Midbrain (tissue), 1 donor: ENCODE data around the gene NAA20.
A peak's percentile ranks its signal among the peaks of the same experiment; 100 is the strongest.

Experiments
- DNase-seq: peaks from one replicate; lab custom pipeline; 2025; lab: John Stamatoyannopoulos, UW

The NAA20 gene

GRCh38 chr20:20017001-20017843, at the start of gene NAA20:
Gene NAA20, plus strand, starts transcription at chr20:20017362. Its CDS starts 35 bp downstream, at chr20:20017397.
- peak; percentile 91 for DNase-seq

DNA sequence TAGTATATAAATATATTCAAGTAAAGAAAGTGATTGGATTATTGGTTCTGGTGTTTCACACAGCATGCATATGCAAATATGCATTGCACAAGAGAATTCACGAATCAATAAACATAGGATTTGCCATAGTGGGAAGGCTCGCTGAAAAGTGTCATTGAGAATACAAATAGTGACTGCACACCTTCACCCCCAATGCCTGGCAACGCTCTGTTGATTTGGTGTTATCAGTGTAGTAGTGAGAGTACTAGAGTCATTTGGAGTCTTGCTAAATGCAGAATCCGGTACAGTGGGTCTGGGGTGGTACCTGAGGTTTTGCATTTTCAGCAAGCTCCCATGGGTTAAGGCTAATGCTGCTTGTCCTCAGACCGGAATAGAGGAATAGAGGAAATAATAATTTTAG, 49.7 kb upstream of the NAA20 start:
- DNase-seq: no peak

GRCh38 chr20:19968028-19968427, 49.1 kb upstream of the NAA20 start:
- no peak for DNase-seq

- DNase-seq: no peak
Observed at GRCh38 chr20:19968466-19969073, 48.6 kb upstream of the NAA20 start.

GRCh38 chr20:19969106-19969505, 48.1 kb upstream of the NAA20 start:
- DNase-seq: no peak

DNA sequence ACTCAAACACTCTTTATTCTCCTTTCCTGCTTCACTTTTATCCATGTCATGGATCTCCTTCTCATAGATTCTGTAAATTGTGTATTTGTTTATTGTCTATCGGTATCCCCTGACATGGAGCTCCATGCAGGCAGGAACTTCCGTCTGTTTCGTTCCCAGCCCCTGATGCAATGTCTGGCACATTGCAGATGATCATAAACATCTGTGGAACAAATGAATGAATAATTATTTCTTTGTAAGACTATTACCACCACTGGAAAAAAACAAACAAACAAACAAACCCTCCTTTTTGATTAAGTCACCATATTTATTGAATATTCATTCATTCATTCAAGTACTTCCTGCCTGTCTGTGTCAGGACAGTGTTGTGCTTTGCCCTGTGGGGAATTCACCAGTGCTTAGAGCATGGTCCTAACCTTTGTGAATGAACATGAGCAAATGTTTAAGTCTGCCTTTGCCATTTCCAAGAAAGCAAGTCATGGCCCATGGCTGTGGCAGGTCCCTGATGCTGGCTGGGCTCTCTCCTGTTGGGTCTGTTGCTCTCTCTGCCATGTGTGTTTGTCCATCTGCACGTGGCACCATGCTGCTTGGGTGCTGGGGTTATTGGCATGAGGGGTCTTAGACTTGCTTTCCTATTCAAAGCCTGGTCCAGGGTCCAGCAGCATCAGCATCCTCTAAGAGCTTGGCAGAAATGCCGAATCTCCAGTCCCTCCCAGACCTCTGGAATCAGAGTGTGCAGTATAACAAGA, 47.5 kb upstream of the NAA20 start:
- DNase-seq: no peak

- no peak for DNase-seq
Observed at GRCh38 chr20:19970256-19970765, 46.9 kb upstream of the NAA20 start.

DNA sequence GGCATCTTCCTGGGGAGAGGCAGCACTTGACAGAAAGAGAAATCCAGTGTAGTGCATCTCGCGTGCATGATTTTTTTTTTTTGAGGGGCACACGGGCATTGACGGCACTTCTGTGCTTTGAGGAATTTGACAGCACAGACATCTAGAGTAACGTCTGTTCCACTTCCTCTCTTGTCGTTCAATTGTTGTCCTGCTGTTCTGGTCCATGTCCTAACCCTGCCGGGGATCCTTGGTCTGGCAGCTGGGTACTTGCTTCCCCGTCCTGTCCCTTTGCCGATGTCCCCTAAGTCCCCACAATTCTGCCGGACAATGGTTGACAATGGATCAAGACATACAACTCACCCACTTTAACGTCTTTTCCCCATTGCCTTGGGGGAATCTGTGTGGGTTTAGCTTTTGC, 46.0 kb upstream of the NAA20 start:
- no peak for DNase-seq

DNA sequence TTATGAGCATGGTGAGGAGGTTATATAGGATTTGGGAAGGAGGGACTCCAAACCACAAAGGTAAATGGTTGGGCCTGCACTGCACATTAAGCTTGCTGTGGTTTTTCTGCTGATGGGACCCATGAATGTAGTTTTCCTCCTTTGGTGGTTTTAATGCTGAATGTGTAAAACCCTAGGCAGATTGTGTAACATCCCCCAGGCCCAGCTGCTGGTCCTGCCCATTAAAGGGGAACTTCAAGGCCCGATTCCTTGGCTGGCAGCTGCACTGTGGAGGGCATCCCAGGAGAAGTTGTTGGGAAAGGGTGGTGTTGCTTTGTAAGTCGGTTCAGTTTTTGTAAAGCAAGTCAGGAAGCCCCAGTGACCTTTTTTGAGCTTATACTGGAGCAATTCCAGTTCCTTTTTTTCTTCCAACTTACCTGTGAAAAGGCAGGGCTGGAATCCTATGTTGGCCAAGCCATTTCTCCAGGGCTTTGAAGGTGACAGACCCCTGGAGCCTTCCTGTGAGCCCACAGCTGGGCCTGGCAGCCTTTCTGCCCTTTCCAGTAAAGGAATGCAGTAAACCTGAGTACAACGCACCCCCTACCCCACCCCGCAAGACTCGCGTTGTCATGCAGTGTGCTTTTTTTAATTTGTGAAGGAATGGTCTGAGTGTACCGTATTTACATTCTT, 43.1 kb upstream of the NAA20 start:
- peak; percentile 60 for DNase-seq

DNA sequence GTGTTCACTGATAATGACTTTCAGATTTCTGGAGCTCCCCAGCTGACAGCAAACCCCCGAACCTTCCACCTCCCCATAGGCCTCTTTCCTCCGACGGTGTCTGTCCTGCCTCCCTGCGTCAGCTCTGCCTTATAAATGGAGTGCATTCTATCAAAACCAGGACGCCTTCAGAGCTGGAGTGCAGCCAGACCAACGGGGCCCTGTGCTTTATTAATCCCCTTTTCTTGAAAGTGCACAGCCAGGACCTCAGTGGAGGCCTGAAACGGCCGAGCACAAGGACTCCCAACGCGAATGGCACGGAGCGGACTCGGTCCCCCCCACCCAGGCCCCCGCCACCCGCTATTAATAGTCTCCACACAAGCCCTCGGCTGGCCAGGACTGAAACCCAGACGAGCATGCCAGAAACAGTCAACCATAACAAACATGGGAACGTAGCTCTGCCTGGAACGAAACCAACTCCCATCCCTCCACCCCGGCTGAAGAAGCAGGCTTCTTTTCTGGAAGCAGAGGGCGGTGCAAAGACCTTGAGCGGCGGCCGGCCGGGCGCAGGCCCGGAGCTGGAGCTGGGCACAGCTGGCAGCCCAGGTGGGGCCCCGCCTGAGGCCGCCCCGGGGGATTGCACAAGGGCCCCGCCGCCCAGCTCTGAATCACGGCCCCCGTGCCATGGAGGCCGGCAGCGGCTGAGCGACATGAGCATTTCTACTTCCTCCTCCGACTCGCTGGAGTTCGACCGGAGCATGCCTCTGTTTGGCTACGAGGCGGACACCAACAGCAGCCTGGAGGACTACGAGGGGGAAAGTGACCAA, 42.3 kb upstream of the NAA20 start:
- peak; percentile 88 for DNase-seq

DNA sequence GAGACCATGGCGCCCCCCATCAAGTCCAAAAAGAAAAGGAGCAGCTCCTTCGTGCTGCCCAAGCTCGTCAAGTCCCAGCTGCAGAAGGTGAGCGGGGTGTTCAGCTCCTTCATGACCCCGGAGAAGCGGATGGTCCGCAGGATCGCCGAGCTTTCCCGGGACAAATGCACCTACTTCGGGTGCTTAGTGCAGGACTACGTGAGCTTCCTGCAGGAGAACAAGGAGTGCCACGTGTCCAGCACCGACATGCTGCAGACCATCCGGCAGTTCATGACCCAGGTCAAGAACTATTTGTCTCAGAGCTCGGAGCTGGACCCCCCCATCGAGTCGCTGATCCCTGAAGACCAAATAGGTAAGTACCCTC, 41.7 kb upstream of the NAA20 start:
- peak; percentile 56 for DNase-seq

DNA sequence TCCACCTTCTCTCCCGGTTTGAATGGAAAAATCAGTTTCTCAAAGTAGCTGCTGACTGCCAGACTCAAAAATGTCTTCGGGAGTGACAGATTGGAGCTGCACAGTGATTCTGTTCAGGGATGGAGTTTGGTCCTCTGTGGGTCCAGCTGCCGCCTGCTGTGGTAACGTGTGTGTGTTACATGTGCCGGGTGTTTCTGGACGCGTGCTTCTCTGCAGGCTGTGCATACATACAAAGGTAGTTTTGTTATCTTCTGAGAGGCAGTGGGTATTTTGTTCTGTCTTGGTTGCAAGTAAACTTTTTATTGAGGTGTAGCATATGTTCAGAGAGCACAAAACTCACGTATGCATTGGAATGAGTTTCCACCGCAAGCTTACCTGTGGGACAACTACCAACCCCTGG, 41.3 kb upstream of the NAA20 start:
- peak; percentile 23 for DNase-seq

- DNase-seq: peak; percentile 70
Observed at GRCh38 chr20:19976595-19977372, 40.4 kb upstream of the NAA20 start.

DNA sequence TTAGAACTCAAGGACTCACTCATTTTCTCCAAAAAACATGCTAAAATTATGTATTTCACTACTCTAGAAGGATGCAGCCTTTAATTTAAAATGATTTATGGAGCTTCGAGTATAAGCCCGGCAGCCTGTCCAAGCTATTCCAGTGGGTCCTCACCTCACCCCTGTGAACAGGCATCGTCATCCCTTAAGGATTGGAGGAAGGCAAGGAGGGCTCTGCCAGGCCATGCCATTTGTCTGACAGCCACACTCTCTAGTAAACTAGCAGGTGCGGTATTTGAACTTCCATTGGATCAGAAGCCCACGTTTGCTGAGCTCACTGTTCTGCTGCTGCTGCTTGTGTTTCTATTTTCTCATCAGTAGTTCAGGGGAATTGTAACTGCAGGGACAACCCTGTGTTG, 39.8 kb upstream of the NAA20 start:
- DNase-seq: no peak

DNA sequence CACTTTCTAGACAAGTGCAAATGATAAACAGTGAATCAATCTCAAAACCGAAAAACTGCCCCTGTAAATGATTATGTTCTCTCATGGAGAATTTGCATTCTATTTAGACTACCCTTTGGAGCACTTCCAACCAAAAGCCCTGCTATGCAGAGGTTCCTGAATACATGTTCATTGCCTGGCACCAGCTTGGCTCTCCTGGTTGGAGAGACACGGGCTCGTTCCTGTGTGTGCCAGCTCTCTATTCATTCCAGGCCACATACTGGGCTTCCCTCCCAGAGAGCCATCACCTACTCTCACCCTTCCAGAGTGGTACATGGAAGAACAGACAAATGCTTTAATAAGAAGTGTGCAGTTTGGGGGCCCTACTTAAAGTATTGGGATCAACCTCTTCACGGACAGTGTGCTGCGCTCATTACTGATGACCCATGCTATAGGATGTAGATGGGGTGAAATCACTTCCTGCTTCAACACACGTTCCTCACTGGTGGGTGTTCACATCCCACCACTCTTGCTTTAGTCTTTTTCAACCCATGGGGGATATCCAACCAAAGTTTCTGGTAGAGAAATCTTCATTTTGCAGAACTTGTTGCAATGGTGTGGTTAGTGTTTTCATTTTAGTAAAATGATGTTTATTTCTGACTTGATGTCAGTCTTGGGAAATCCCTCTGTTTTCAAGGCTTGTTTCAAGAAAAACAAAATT, 38.5 kb upstream of the NAA20 start:
- DNase-seq: no peak

DNA sequence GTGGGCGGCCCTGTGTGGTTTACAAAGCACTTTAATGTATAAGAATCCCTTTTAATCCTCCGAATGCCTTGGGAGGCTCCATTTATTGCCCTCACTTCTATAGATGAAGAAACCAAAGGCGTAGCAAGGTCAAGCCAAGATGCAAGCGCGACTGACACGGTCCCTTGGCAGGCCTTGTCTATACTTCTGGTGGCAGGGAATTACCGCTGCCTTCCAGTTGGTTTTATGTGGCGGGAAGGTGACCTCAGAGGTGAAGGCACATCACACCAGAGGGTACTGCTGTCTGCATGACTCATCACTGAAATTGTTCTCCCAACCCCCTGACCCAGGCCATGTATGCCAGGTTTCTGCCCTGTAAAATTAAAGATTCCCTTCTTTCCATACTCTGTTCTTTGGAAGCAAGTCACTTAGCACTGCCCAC, 36.1 kb upstream of the NAA20 start:
- DNase-seq: no peak

GRCh38 chr20:19986419-19986818, 30.7 kb upstream of the NAA20 start:
- no peak for DNase-seq

- DNase-seq: no peak
Observed at GRCh38 chr20:19987046-19987445, 30.1 kb upstream of the NAA20 start.

DNA sequence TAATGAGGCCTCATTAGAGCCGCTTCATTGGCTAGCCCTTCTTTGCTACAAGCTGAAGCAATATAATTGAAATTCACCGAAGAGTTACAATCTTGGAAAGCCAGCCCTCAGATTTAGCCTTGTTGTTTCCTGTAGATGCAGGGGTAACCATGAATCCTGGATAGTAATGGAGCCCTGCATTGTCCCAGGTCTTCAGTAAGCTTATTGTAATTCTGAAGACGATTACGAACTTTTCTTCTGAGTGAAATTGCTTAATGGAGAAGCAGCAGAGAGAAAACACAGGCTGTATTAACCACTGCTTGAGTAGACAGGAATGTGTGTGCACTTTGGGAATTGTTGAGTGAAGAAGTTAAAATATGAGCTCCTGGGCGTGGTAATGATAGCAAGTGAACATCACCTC, 26.3 kb upstream of the NAA20 start:
- no peak for DNase-seq

DNA sequence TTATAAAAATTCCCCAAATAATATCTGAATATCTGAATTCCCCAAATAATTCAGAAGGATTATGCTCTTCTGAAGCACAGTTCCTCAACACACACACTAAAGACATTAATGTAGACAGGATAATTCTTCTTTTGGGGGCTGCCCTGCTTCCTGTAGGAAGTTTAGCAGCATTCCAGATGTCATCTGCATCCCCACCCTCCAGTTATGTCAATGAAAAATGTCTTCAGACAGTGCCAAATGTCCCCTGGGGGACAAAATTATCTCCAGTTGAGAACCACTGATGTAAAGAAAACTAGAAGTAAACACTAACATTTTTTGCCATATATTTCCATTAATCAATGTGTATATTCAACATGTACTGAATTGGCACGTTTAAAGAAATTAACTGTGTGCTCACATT, 25.9 kb upstream of the NAA20 start:
- no peak for DNase-seq
